Transverse colon (tissue), 3 donors: Measurements from ENCODE around the gene ZNF521.

Source experiments
- POLR2A ChIP-seq: fragments of 450-650 bp; IDR thresholded peaks from one replicate; pipeline ENCODE4 v1.6.1; 2016; ENCODE audit warnings: antibody characterized with exemption, mild to moderate bottlenecking, moderate library complexity
- TF ChIP-seq, protein P1 (sequence below), 5 experiments: fragments of 200-600 bp in 3 of 5; fragments of 450-650 bp in 2 of 5; sonication (generic) in 3 of 5; IDR thresholded peaks; 1 replicate in 2 of 5; 2 replicates in 3 of 5; pipeline ENCODE4 v1.5.1; 2016 to 2017; ENCODE audit warnings: antibody characterized with exemption in 5 of 5, inconsistent platforms in 3 of 5, mild to moderate bottlenecking in 2 of 5, moderate library complexity in 1 of 5

- no peak for TF ChIP-seq POLR2A
- TF ChIP-seq, protein P1, sequence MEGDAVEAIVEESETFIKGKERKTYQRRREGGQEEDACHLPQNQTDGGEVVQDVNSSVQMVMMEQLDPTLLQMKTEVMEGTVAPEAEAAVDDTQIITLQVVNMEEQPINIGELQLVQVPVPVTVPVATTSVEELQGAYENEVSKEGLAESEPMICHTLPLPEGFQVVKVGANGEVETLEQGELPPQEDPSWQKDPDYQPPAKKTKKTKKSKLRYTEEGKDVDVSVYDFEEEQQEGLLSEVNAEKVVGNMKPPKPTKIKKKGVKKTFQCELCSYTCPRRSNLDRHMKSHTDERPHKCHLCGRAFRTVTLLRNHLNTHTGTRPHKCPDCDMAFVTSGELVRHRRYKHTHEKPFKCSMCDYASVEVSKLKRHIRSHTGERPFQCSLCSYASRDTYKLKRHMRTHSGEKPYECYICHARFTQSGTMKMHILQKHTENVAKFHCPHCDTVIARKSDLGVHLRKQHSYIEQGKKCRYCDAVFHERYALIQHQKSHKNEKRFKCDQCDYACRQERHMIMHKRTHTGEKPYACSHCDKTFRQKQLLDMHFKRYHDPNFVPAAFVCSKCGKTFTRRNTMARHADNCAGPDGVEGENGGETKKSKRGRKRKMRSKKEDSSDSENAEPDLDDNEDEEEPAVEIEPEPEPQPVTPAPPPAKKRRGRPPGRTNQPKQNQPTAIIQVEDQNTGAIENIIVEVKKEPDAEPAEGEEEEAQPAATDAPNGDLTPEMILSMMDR (IDR thresholded peaks at IDR 0.05) = no peak
These were observed 301.4 kb downstream of the ZNF521 start for GRCh38 chr18:25050605-25051004.
